Neural cell (in vitro differentiated cells): ENCODE results near the gene TRIM29. TPM values are rescaled to one million over a fixed set of nuclear protein-coding genes. Genes with fewer than 3 reads are reported as not detected.

Experiments used
- H2AFZ ChIP-seq: fragments of 200-600, 300-800 bp; sonication (generic), shearing (Covaris generic); 2 replicates; pipeline ENCODE4 v1.6.0; 2014; ENCODE audit warnings: low read depth, mild to moderate bottlenecking, antibody characterized with exemption, low read length, moderate library complexity
- H3F3A ChIP-seq: fragments of 200-600 bp; shearing (Covaris generic); 2 replicates; pipeline ENCODE4 v1.6.1; 2016; ENCODE audit warnings: mild to moderate bottlenecking, moderate library complexity, mixed read lengths, antibody characterized with exemption, low read length; ENCODE audit not compliant: insufficient read depth, poor library complexity, severe bottlenecking
- H3K27ac ChIP-seq: fragments of 200-600, 300-800 bp; sonication (generic), shearing (Covaris generic); 2 replicates; pipeline ENCODE4 v1.5.1; 2014; ENCODE audit warnings: mild to moderate bottlenecking, low read length, moderate library complexity
- H3K27me3 ChIP-seq: fragments of 300-800, 200-600 bp; sonication (generic), shearing (Covaris generic); 2 replicates; pipeline ENCODE4 v1.6.0; 2014; ENCODE audit warnings: mild to moderate bottlenecking, low read depth, low read length, moderate library complexity; ENCODE audit not compliant: insufficient read depth
- H3K36me3 ChIP-seq: fragments of 300-800, 200-600 bp; sonication (generic), shearing (Covaris generic); 2 replicates; pipeline ENCODE4 v1.5.1; 2014; ENCODE audit warnings: mild to moderate bottlenecking, antibody characterized with exemption, low read length, moderate library complexity; ENCODE audit not compliant: insufficient read depth
- H3K4me2 ChIP-seq: fragments of 300-800, 200-600 bp; sonication (generic), shearing (Covaris generic); 2 replicates; pipeline ENCODE4 v1.6.0; 2014; ENCODE audit warnings: mild to moderate bottlenecking, low read length
- H3K4me3 ChIP-seq: fragments of 300-800, 200-600 bp; sonication (generic), shearing (Covaris generic); 2 replicates; pipeline ENCODE4 v1.5.1; 2014; ENCODE audit warnings: mild to moderate bottlenecking, low read length, moderate library complexity
- H3K79me2 ChIP-seq: fragments of 200-600 bp; shearing (Covaris generic); replicated peaks from 2 replicates; pipeline ENCODE4 v1.6.0; 2014; ENCODE audit warnings: mild to moderate bottlenecking, low read length, moderate library complexity; ENCODE audit not compliant: insufficient read depth
- H3K9ac ChIP-seq: fragments of 300-800, 200-600 bp; sonication (generic), shearing (Covaris generic); 2 replicates; pipeline ENCODE4 v1.6.1; 2016; ENCODE audit warnings: mild to moderate bottlenecking, low read length, mixed read lengths
- H3K9me2 ChIP-seq: fragments of 200-600 bp; shearing (Covaris generic); 2 replicates; pipeline ENCODE4 v1.6.1; 2016; ENCODE audit warnings: mild to moderate bottlenecking, low read length, mixed read lengths; ENCODE audit not compliant: insufficient read depth
- H3K9me3 ChIP-seq: fragments of 200-600, 300-800 bp; sonication (generic), shearing (Covaris generic); 2 replicates; pipeline ENCODE4 v1.6.1; 2016; ENCODE audit warnings: mild to moderate bottlenecking, mixed run types, low read length, moderate library complexity, mixed read lengths
- H4K20me1 ChIP-seq: fragments of 200-600 bp; shearing (Covaris generic); 2 replicates; pipeline ENCODE4 v1.6.1; 2016; ENCODE audit warnings: mild to moderate bottlenecking, mixed run types; ENCODE audit not compliant: insufficient read depth
- CTCF ChIP-seq: fragments of 450-650 bp; IDR thresholded peaks from 2 replicates; pipeline ENCODE4 v1.5.1; 2014; ENCODE audit warnings: antibody characterized with exemption, mild to moderate bottlenecking, moderate library complexity; ENCODE audit not compliant: poor library complexity, severe bottlenecking
- EP300 ChIP-seq: fragments of 450-650 bp; conservative IDR thresholded peaks from 2 replicates; pipeline ENCODE4 v1.6.1; 2014; ENCODE audit warnings: antibody characterized with exemption, mild to moderate bottlenecking, moderate library complexity; ENCODE audit not compliant: poor library complexity, severe bottlenecking
- EZH2 ChIP-seq: fragments of 200-600, 300-800 bp; shearing (Covaris generic), sonication (generic); IDR thresholded peaks from 2 replicates; pipeline ENCODE4 v1.6.1; 2014; ENCODE audit warnings: antibody characterized with exemption, low read length, borderline replicate concordance, mild to moderate bottlenecking; ENCODE audit not compliant: insufficient read depth, poor library complexity, severe bottlenecking
- MXI1 ChIP-seq: fragments of 450-650 bp; conservative IDR thresholded peaks from 2 replicates; pipeline ENCODE4 v1.6.1; 2014; ENCODE audit warnings: antibody characterized with exemption, mild to moderate bottlenecking; ENCODE audit not compliant: poor library complexity, severe bottlenecking
- POLR2AphosphoS5 ChIP-seq: IDR thresholded peaks from 2 replicates; pipeline ENCODE4 v1.6.1; 2012
- RAD21 ChIP-seq: fragments of 450-650 bp; conservative IDR thresholded peaks from 2 replicates; pipeline ENCODE4 v1.6.1; 2014; ENCODE audit warnings: antibody characterized with exemption, mild to moderate bottlenecking, moderate library complexity
- REST ChIP-seq: IDR thresholded peaks from 2 replicates; pipeline ENCODE4 v1.6.1; 2012; ENCODE audit warnings: borderline replicate concordance
- SMC3 ChIP-seq: fragments of 450-650 bp; conservative IDR thresholded peaks from 2 replicates; pipeline ENCODE4 v1.6.1; 2014; ENCODE audit warnings: antibody characterized with exemption, mild to moderate bottlenecking, moderate library complexity; ENCODE audit not compliant: poor library complexity
- TAF1 ChIP-seq: IDR thresholded peaks from 2 replicates; pipeline ENCODE4 v1.6.1; 2012; ENCODE audit warnings: low read depth
- polyA plus RNA-seq: library from polyadenylated mRNA; depleted of rRNA; stranded (reverse); fragments of >200 nt; gene quantifications from 2 replicates; pipeline ENCODE4 v1.2.3, GENCODE V29; 2014

TRIM29 gene
- polyA plus RNA-seq, 1 donor from 2014 or later, result 0.82 TPM

GRCh38 chr11:120153221-120153620, 15.3 kb upstream of the TRIM29 start:
- Histone ChIP-seq H3K36me3 (no peaks in the 10 kb centered on the region), H4K20me1 (no peaks in the 10 kb centered on the region), H3K9me2 (no peaks in the 10 kb centered on the region), H3F3A (no peaks in the 10 kb centered on the region), H2AFZ (no peak overlapping the region), H3K79me2 (no peaks in the 10 kb centered on the region), H3K27ac (no peak overlapping the region), H3K4me2 (no peak overlapping the region), H3K9me3 (no peaks in the 10 kb centered on the region), H3K9ac (no peak overlapping the region), H3K4me3 (no peak overlapping the region), H3K27me3 (no peaks in the 10 kb centered on the region)
- no peak for TF ChIP-seq REST
- TF ChIP-seq SMC3, result no peak
- no peak for TF ChIP-seq EZH2
- no peak for TF ChIP-seq RAD21

- no peaks in the 10 kb centered on the region for H3K27me3 ChIP-seq
- no peaks in the 10 kb centered on the region for H3K9me3 ChIP-seq
- H3K27ac ChIP-seq, result no peak overlapping the region
- no peak overlapping the region for H3K4me3 ChIP-seq
- TF ChIP-seq RAD21 (no peak), EZH2 (no peak), TAF1 (no peak), SMC3 (no peak), MXI1 (no peak), CTCF (no peak), REST (no peak), POLR2AphosphoS5 (no peak), EP300 (no peak)
- no peaks in the 10 kb centered on the region for H3K36me3 ChIP-seq
- H3K4me2 ChIP-seq, result no peak overlapping the region
- H3K9ac ChIP-seq, result no peak overlapping the region
- no peaks in the 10 kb centered on the region for H3K79me2 ChIP-seq
- H3F3A ChIP-seq, result no peaks in the 10 kb centered on the region
- no peaks in the 10 kb centered on the region for H4K20me1 ChIP-seq
- H2AFZ ChIP-seq, result no peak overlapping the region
- H3K9me2 ChIP-seq, result no peaks in the 10 kb centered on the region
Observed at GRCh38 chr11:120151536-120151935, 13.6 kb upstream of the TRIM29 start.
